C4-2B (cell line): ENCODE results near the gene CST3.
"Not testable (repeated sequence)": the region's sequence is repeated elsewhere in the genome, so short reads cannot be mapped to it uniquely, and the experiment has no call there.

ENCODE experiments used
- H3K27ac ChIP-seq: fragments of 450-650 bp; 2 replicates; pipeline ENCODE4 v1.5.1; 2017
- CTCF ChIP-seq: fragments of 450-650 bp; conservative IDR thresholded peaks from 2 replicates; pipeline ENCODE4 v1.5.1; 2017; ENCODE audit warnings: mild to moderate bottlenecking
- ZFX ChIP-seq: fragments of 450-650 bp; IDR thresholded peaks from 2 replicates; pipeline ENCODE4 v1.6.1; 2017

CST3 gene

GRCh38 chr20:23641936-23642751, 4.4 kb upstream of the CST3 start:
- H3K27ac ChIP-seq, result no peak overlapping the region
- TF ChIP-seq ZFX, result no peak
- no peak for TF ChIP-seq CTCF

GRCh38 chr20:23640671-23641667, 3.2 kb upstream of the CST3 start:
- TF ChIP-seq CTCF, result no peak
- no peak for TF ChIP-seq ZFX

GRCh38 chr20:23640018-23640601, 2.4 kb upstream of the CST3 start:
- H3K27ac ChIP-seq, result no peak overlapping the region
- TF ChIP-seq ZFX, result no peak
- no peak for TF ChIP-seq CTCF

More at GRCh38 chr20:23640671-23641667, 3.2 kb upstream of the CST3 start:
- no peak overlapping the region for H3K27ac ChIP-seq

GRCh38 chr20:23639490-23639958, 1.8 kb upstream of the CST3 start:
- H3K27ac ChIP-seq, result no peak overlapping the region
- no peak for TF ChIP-seq ZFX

GRCh38 chr20:23638309-23638708, 554 bp upstream of the CST3 start:
- no peak overlapping the region for H3K27ac ChIP-seq
- TF ChIP-seq ZFX (no peak), CTCF (no peak)

GRCh38 chr20:23636908-23637281, 860 bp downstream of the CST3 start:
- H3K27ac ChIP-seq, result peak overlapping the region; percentile 94
- no peak for TF ChIP-seq ZFX
- no peak for TF ChIP-seq CTCF

- TF ChIP-seq CTCF (no peak), ZFX (no peak)
- no peak overlapping the region for H3K27ac ChIP-seq
Measured at GRCh38 chr20:23636182-23636907, 1.4 kb downstream of the CST3 start.

- H3K27ac ChIP-seq, result not testable (repeated sequence)
Measured at GRCh38 chr20:23635768-23636090, 2.0 kb downstream of the CST3 start.
